GM12873 (cell line): Measurements from ENCODE around the gene ABCA6.

Experiments used
- CTCF ChIP-seq: IDR thresholded peaks from 2 replicates; pipeline ENCODE4 v1.5.1; 2012; ENCODE audit warnings: low read depth, mild to moderate bottlenecking, moderate library complexity, low read length, control low read depth; ENCODE audit not compliant: insufficient read depth; ENCODE audit errors: missing control alignments

Gene ABCA6

GRCh38 chr17:69046121-69046807 lies 95.4 kb downstream of the ABCA6 start:
- TF ChIP-seq CTCF = no peak

GRCh38 chr17:69045646-69046045 lies 96.0 kb downstream of the ABCA6 start:
- no peak for TF ChIP-seq CTCF

- TF ChIP-seq CTCF = no peak
Measured at GRCh38 chr17:69044371-69044770, 97.3 kb downstream of the ABCA6 start.

GRCh38 chr17:69043098-69043734 lies 98.5 kb downstream of the ABCA6 start:
- no peak for TF ChIP-seq CTCF

GRCh38 chr17:69042308-69042707 lies 99.4 kb downstream of the ABCA6 start:
- TF ChIP-seq CTCF = no peak

- TF ChIP-seq CTCF = no peak
Measured at GRCh38 chr17:69031839-69032238, 109.9 kb downstream of the ABCA6 start.

- no peak for TF ChIP-seq CTCF
Measured at GRCh38 chr17:69030169-69030568, 111.5 kb downstream of the ABCA6 start.
